Activated naive CD4-positive, alpha-beta T cell treated with Interleukin-2 at 50 U/mL for 16 hours (primary cell): Measurements from ENCODE around the gene CFAP20DC.
"Not testable (repeated sequence)": the region's sequence is repeated elsewhere in the genome, so short reads cannot be mapped to it uniquely, and the experiment has no call there.

Source experiments
- DNase-seq: peaks from one replicate; pipeline ENCODE4 v3.0.0-alpha.2; 2020

CFAP20DC gene

DNA sequence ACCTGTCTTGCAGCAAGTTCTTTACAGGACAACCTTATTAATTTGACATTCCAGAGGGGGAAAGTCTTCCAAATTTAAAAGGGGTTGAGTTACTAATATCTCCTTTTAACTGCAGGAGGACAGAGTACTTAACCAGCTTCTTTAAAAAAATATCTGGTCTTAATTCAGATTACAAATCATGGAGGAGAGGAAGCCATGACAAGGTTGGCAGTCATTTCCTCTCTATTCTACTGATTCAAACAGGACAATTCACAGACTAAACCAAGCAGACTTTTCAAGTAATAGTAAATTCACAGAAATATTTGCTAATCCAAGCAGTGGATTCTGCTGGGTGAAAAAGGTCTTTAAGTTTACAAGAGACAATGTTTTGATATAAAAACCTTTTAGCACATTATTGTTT is 185.3 kb downstream of the CFAP20DC start:
- DNase-seq, result no peak

DNA sequence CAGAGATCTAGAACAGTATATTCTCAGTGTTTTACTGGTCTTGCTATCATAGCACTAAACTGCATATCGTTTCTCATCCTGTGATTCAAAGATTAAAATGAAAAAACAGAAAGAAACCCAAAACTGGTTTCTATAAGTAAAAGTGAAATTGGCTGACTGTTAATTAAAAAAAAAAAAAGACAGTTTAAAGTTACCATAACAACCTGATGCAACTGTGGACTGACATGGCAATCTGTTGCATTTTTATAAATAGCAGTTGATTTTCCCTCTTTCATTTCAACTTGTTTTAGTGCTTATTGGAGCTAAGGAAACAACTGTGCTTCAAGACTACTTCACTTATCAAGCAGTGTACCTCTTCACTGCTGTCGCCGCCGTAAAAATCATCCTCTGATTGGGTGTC is 186.6 kb downstream of the CFAP20DC start:
- no peak for DNase-seq

GRCh38 chr3:58861551-58861950 is 188.3 kb downstream of the CFAP20DC start:
- no peak for DNase-seq

- DNase-seq, result no peak
Observed at GRCh38 chr3:58858126-58858525, 191.7 kb downstream of the CFAP20DC start.

- DNase-seq, result no peak
Observed at GRCh38 chr3:58857402-58857801, 192.4 kb downstream of the CFAP20DC start.

GRCh38 chr3:58848826-58849225 is 201.0 kb downstream of the CFAP20DC start:
- no peak for DNase-seq

- not testable (repeated sequence) for DNase-seq
Observed at GRCh38 chr3:58842050-58842747, 207.6 kb downstream of the CFAP20DC start.

GRCh38 chr3:58840949-58841348 is 208.9 kb downstream of the CFAP20DC start:
- DNase-seq, result no peak

GRCh38 chr3:58839964-58840363 is 209.9 kb downstream of the CFAP20DC start:
- DNase-seq, result no peak

GRCh38 chr3:58839187-58839586 is 210.6 kb downstream of the CFAP20DC start:
- DNase-seq, result no peak

GRCh38 chr3:58837856-58838255 is 212.0 kb downstream of the CFAP20DC start:
- no peak for DNase-seq

GRCh38 chr3:58837141-58837843 is 212.5 kb downstream of the CFAP20DC start:
- DNase-seq, result no peak

GRCh38 chr3:58835086-58835485 is 214.7 kb downstream of the CFAP20DC start:
- no peak for DNase-seq

DNA sequence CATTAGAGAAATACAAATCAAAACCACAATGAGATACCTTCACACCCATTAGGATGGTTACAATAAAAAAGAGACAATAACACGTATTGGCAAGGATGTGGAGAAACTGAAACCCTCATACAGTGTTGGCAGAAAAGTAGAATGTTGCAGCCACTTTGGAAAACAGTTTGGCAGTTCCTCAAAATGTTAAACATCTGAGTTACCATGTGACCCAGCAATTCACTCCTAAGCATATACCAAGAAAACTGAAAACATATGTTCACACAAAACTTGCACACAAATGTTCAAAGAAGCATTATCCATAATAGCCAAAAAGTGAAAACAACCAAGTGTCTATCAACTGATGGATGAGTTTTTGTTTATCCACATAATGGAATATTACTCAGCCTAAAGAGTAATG is 216.3 kb downstream of the CFAP20DC start:
- no peak for DNase-seq

- DNase-seq, result no peak
Observed at GRCh38 chr3:58829321-58830000, 220.4 kb downstream of the CFAP20DC start.

DNA sequence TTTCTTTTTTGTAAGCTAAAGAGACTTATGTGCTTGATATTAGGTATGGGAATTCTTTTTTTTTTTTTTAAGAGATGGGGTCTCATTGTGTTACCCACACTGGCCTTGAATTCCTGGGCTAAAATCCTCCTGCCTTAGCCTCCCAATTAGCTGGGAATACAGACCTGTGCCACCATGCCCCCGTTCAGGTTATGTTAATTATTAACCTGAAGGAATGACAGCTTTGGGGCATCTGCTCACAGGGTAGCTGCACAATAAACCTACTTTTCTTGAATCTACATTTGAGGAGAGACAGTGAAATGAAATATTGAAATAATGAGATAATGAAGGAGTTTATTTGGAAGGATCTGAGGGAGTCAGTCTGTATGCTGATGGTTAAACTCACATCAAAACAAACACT is 225.0 kb downstream of the CFAP20DC start:
- DNase-seq, result no peak

- DNase-seq, result peak; percentile 10
Observed at GRCh38 chr3:58824285-58824684, 225.5 kb downstream of the CFAP20DC start.

GRCh38 chr3:58806551-58807244 is 243.1 kb downstream of the CFAP20DC start:
- DNase-seq, result not testable (repeated sequence)

GRCh38 chr3:58804914-58805313 is 244.9 kb downstream of the CFAP20DC start:
- DNase-seq, result no peak

- DNase-seq, result no peak
Observed at GRCh38 chr3:58801541-58801940, 248.3 kb downstream of the CFAP20DC start.

DNA sequence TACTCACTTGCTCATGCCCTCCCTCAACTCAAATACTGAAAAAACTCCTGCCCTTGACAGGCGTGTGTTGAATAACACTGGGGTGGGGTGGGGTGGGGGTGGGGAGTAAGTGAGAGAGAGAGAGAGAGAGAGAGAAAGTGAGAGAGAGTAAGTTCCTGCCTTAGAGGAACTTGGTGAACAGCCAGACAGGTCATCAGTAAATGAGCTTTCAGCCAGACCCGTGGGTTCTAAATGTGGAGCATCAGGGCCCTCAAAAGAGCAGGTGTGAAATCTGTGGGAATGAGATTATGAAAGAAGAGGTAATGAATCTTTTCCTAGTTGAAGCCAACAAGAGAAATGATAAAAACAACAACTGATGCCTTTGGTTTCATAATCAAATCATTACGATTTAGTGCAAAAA is 248.9 kb downstream of the CFAP20DC start:
- DNase-seq, result no peak

DNA sequence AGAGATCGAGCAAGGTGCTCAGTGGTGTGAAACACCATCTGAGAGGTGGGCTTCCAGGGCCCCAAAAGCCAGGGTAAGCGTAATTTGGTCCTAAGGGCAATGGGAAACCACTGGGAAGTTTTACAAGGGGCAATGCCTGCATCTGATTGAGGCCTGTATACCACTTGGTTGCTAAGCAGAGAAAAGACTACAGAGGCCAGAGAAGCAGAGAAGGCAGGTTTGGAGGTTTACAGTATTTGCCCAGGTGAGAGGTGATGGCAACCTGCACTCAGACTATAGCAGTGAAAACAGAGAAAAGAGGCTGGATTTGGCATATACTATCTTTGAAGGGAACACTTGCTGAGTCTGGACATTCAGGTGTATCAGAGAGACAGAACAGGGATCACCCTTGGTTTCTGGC is 249.8 kb downstream of the CFAP20DC start:
- DNase-seq, result no peak

- DNase-seq, result no peak
Observed at GRCh38 chr3:58799271-58799670, 250.6 kb downstream of the CFAP20DC start.
